ENCODE data around the gene CPVL. TPM values are rescaled to one million over a fixed set of nuclear protein-coding genes. Genes with fewer than 3 reads are reported as not detected.
A peak's percentile ranks its signal among the peaks of the same experiment; 100 is the strongest.

Gene CPVL
- total RNA-seq, 1 experiment from 2014 or later: 10.3 TPM

DNA sequence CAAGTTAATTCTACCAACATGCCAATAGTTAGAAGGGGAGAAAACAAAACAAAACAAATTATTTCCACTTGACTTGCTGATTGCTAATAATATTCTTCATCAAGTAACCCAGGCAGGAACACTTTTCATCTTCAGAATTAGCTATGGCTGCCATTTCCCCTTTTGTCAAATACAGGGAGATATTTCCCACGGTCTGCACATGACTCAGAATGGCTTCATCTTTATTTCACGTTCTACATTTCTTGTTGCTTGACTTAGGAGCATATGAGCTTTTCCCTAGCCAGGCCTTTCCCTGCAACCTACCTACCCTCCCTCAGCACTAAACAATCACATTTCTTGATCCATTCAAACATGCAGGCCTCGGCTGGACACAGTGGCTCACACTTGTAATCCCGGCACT is 6.5 kb downstream of the CPVL start:
- Histone ChIP-seq H2AFZ (ENCODE audit: low read depth, low read length, poor library complexity, severe bottlenecking) (no peak overlapping the region), H3K79me2 (ENCODE audit: insufficient read depth, low read length) (no peaks in the 10 kb centered on the region), H3K9me3 (ENCODE audit: control insufficient read depth in 1 of 2, insufficient read depth in 1 of 2, low read depth in 1 of 2, low read length in 2 of 2) (no peaks in the 10 kb centered on the region), H3K36me3 (ENCODE audit: control insufficient read depth in 1 of 2, insufficient read depth in 2 of 2, low read length in 2 of 2) (no peaks in the 10 kb centered on the region), H4K20me1 (ENCODE audit: insufficient read depth) (no peaks in the 10 kb centered on the region), H3K27ac (ENCODE audit: low read depth, low read length) (no peak overlapping the region), H3K4me1 (ENCODE audit: control insufficient read depth in 1 of 2, insufficient read depth in 2 of 2, low read length in 2 of 2) (peaks cover 0 to 14% of the 10 kb centered on the region in 2 experiments; a peak in 1 of 4 replicates), H3K9me2 (ENCODE audit: insufficient read depth) (no peaks in the 10 kb centered on the region; the same call in 1 of the 2 replicates), H3K9ac (ENCODE audit: low read length) (no peak overlapping the region), H3K27me3 (ENCODE audit: insufficient read depth, low read length) (no peaks in the 10 kb centered on the region), H3K4me2 (ENCODE audit: low read length) (peak overlapping the region; percentile 22), H3K4me3 (replicated peaks in 1 of 2; ENCODE audit: low read depth in 1 of 2, low read length in 2 of 2) (no peak overlapping the region)
- no peak for TF ChIP-seq EGR1 (IDR thresholded peaks at IDR 0.05; ENCODE audit: low read depth)
- TF ChIP-seq SP1 (IDR thresholded peaks at IDR 0.05; ENCODE audit: low read depth): no peak
- TF ChIP-seq SRF (IDR thresholded peaks at IDR 0.05; ENCODE audit: low read depth): no peak
- no peak for TF ChIP-seq ZFX (IDR thresholded peaks at IDR 0.05)
- no peak for TF ChIP-seq CEBPB (IDR thresholded peaks at IDR 0.05; ENCODE audit: low read depth)
- TF ChIP-seq POLR2AphosphoS5 (IDR thresholded peaks at IDR 0.05; ENCODE audit: low read depth, low read length): no peak
- no peak for TF ChIP-seq ZNF274 (IDR thresholded peaks at IDR 0.05; ENCODE audit: low read depth, low read length)
- no TSS peak for BruUV-seq (replicated peaks)
- RAD21 ChIA-PET (ENCODE audit: low non-redundant PET in 1 of 2, low total read pairs in 2 of 2, uncharacterized antibody in 2 of 2, unreplicated experiment in 2 of 2): no interaction called here
- ATAC-seq (no peak), DNase-seq (ENCODE audit: low read depth, low spot score) (no peak)
- CTCF ChIA-PET: no interaction called here
- POLR2A ChIA-PET: no interaction called here
- intact Hi-C loops (cut with micrococcal nuclease): no loop called here

DNA sequence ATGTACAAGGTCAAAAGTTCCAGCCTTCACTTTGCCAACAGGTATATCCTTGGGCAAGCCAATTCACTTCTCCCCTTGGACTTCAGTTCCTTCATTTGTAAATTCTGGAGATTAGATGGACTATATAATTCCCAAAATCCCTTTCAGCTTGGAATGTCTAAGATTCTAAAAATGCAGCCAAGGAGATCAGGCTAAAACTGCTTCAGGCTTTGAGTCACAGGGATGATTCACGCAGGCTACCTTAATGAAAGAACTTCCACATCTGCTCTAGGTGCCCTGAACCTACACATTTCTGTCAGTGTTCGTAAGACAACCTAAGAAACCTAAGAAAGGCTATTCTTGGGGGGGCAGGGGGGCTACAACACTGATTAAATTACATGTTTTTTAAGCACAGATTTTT is 7.1 kb downstream of the CPVL start:
- ATAC-seq (no peak), DNase-seq (ENCODE audit: low read depth, low spot score) (no peak)
- Histone ChIP-seq H3K4me1 (ENCODE audit: control insufficient read depth in 1 of 2, insufficient read depth in 2 of 2, low read length in 2 of 2) (peaks cover 0 to 14% of the 10 kb centered on the region in 2 experiments; a peak in 1 of 4 replicates), H3K27me3 (ENCODE audit: insufficient read depth, low read length) (no peaks in the 10 kb centered on the region), H2AFZ (ENCODE audit: low read depth, low read length, poor library complexity, severe bottlenecking) (no peak overlapping the region), H3K4me2 (ENCODE audit: low read length) (peak overlapping the region; percentile 22), H3K9ac (ENCODE audit: low read length) (no peak overlapping the region), H3K9me2 (ENCODE audit: insufficient read depth) (no peaks in the 10 kb centered on the region; the same call in 1 of the 2 replicates), H3K9me3 (ENCODE audit: control insufficient read depth in 1 of 2, insufficient read depth in 1 of 2, low read depth in 1 of 2, low read length in 2 of 2) (no peaks in the 10 kb centered on the region), H3K4me3 (replicated peaks in 1 of 2; ENCODE audit: low read depth in 1 of 2, low read length in 2 of 2) (no peak overlapping the region), H3K27ac (ENCODE audit: low read depth, low read length) (no peak overlapping the region), H3K79me2 (ENCODE audit: insufficient read depth, low read length) (no peaks in the 10 kb centered on the region), H4K20me1 (ENCODE audit: insufficient read depth) (no peaks in the 10 kb centered on the region), H3K36me3 (ENCODE audit: control insufficient read depth in 1 of 2, insufficient read depth in 2 of 2, low read length in 2 of 2) (no peaks in the 10 kb centered on the region)
- ChIA-PET RAD21 (ENCODE audit: low non-redundant PET in 1 of 2, low total read pairs in 2 of 2, uncharacterized antibody in 2 of 2, unreplicated experiment in 2 of 2) (no interaction called here), CTCF (no interaction called here), POLR2A (no interaction called here)
- intact Hi-C loops (cut with micrococcal nuclease): no loop called here
- TF ChIP-seq FOSL1 (IDR thresholded peaks at IDR 0.05; ENCODE audit: low read depth): peak; percentile 44
- no peak for TF ChIP-seq TCF7L2 (IDR thresholded peaks at IDR 0.05; ENCODE audit: borderline replicate concordance, extremely low read depth, insufficient read depth, insufficient read length)
- no peak for TF ChIP-seq POLR2AphosphoS5 (IDR thresholded peaks at IDR 0.05; ENCODE audit: low read depth, low read length)
- TF ChIP-seq MAX (IDR thresholded peaks at IDR 0.05): no peak
- BruUV-seq (replicated peaks): no TSS peak
